ENCODE data around the gene UGT1A7.

- TF ChIP-seq POLR2A (IDR thresholded peaks at IDR 0.05) (no peak), CTCF (IDR thresholded peaks at IDR 0.05 in 4 of 5, conservative IDR thresholded peaks at IDR 0.05 in 1 of 5) (no peak)
Observed at GRCh38 chr2:233638836-233639235, 42.9 kb upstream of the UGT1A7 start.
